Keratinocyte (primary cell): Measurements from ENCODE around the gene FCER1G. TPM values are rescaled to one million over a fixed set of nuclear protein-coding genes. Genes with fewer than 3 reads are reported as not detected.
A peak's percentile ranks its signal among the peaks of the same experiment; 100 is the strongest.

Experiments used
- DNase-seq: peaks from one replicate; pipeline ENCODE4 v3.0.0-alpha.2; 2011; ENCODE audit warnings: low read depth, missing footprints, low spot score
- FAIRE-seq: peaks from 2 replicates; lab custom pipeline; 2011; peaks lifted over from hg19 to GRCh38; lab: Jason Lieb, UNC
- H2AFZ ChIP-seq: 2 replicates; pipeline ENCODE4 v1.6.0; 2012; ENCODE audit warnings: low read length, control low read depth, inconsistent platforms; ENCODE audit not compliant: control insufficient read depth
- H3K27ac ChIP-seq: 2 replicates; pipeline ENCODE4 v1.5.1; 2011; ENCODE audit warnings: low read length; ENCODE audit not compliant: control insufficient read depth, insufficient read depth
- H3K27me3 ChIP-seq: 3 replicates; pipeline ENCODE4 v1.6.0; 2011; ENCODE audit warnings: low read length; ENCODE audit not compliant: control insufficient read depth, insufficient read depth; ENCODE audit errors: extremely low read depth
- H3K36me3 ChIP-seq, 2 experiments: 2 replicates in 1 of 2; 3 replicates in 1 of 2; pipeline ENCODE4 v1.5.1; 2011; ENCODE audit warnings: low read length in 2 of 2, mild to moderate bottlenecking in 1 of 2; ENCODE audit not compliant: control insufficient read depth in 2 of 2, insufficient read depth in 2 of 2; ENCODE audit errors: extremely low read depth in 1 of 2
- H3K4me1 ChIP-seq: 3 replicates; pipeline ENCODE4 v1.5.1; 2011; ENCODE audit warnings: low read length; ENCODE audit not compliant: control insufficient read depth, insufficient read depth; ENCODE audit errors: extremely low read depth
- H3K4me2 ChIP-seq: 3 replicates; pipeline ENCODE4 v1.6.0; 2011; ENCODE audit warnings: low read depth, low read length; ENCODE audit not compliant: control insufficient read depth, insufficient read depth; ENCODE audit errors: extremely low read depth
- H3K4me3 ChIP-seq, 3 experiments: fragments of 200-600 bp in 1 of 3; sonication (generic) in 1 of 3; 2 replicates in 2 of 3; 3 replicates in 1 of 3; pipeline ENCODE4 v1.5.1; 2011 to 2016; ENCODE audit warnings: low read length in 3 of 3, mild to moderate bottlenecking in 3 of 3, control low read depth in 2 of 3, inconsistent platforms in 1 of 3, low read depth in 1 of 3, mixed read lengths in 1 of 3, mixed run types in 1 of 3, moderate library complexity in 1 of 3; ENCODE audit not compliant: control insufficient read depth in 2 of 3, insufficient read depth in 2 of 3; ENCODE audit errors: extremely low read depth in 1 of 3
- H3K79me2 ChIP-seq: 2 replicates; pipeline ENCODE4 v1.6.0; 2012; ENCODE audit warnings: low read length; ENCODE audit not compliant: control insufficient read depth, insufficient read depth
- H3K9ac ChIP-seq: 3 replicates; pipeline ENCODE4 v1.6.0; 2011; ENCODE audit warnings: low read length; ENCODE audit not compliant: control insufficient read depth, insufficient read depth; ENCODE audit errors: extremely low read depth
- H3K9me1 ChIP-seq: 3 replicates; pipeline ENCODE4 v1.6.0; 2011; ENCODE audit warnings: low read length; ENCODE audit not compliant: control insufficient read depth, insufficient read depth; ENCODE audit errors: extremely low read depth
- H3K9me3 ChIP-seq: 2 replicates; pipeline ENCODE4 v1.5.1; 2012; ENCODE audit warnings: low read depth, low read length; ENCODE audit not compliant: control insufficient read depth
- H4K20me1 ChIP-seq: 3 replicates; pipeline ENCODE4 v1.6.0; 2011; ENCODE audit warnings: low read length; ENCODE audit not compliant: control insufficient read depth, insufficient read depth; ENCODE audit errors: extremely low read depth
- EZH2 ChIP-seq: IDR thresholded peaks from one replicate; pipeline ENCODE4 v1.6.1; 2012; ENCODE audit warnings: inconsistent platforms, mild to moderate bottlenecking, low read length, moderate library complexity
- dilution Hi-C: fragments of 300-500 bp; cut with MboI; formaldehyde crosslinking; loops from one replicate; pipeline ENCODE4 v1.7.0; 2020; ENCODE audit warnings: low sequenced_read_pairs; ENCODE audit not compliant: extremely low pct_ligation_motif_present
- polyA plus RNA-seq, 5 experiments: library from polyadenylated mRNA; depleted of rRNA in 3 of 5; stranded (reverse) in 3 of 5; stranded (forward) in 1 of 5; unstranded in 1 of 5; fragments of >200 nt; gene quantifications; 1 replicate in 1 of 5; 2 replicates in 3 of 5; 3 replicates in 1 of 5; pipeline versions ENCODE4 v1.2.1 to v1.2.3, GENCODE V29; 2011 to 2012; ENCODE audit warnings: missing spikeins in 2 of 5, low read depth in 1 of 5, low replicate concordance in 1 of 5
- TF ChIP-seq, protein P1 (sequence below), 3 experiments: IDR thresholded peaks in 1 of 3; conservative IDR thresholded peaks in 1 of 3; optimal IDR thresholded peaks in 1 of 3; 2 replicates in 2 of 3; 3 replicates in 1 of 3; pipeline versions ENCODE3 to v1.5.1; 2011; ENCODE audit warnings: low read length in 3 of 3, mild to moderate bottlenecking in 3 of 3, moderate library complexity in 2 of 3, control low read depth in 1 of 3, inconsistent platforms in 1 of 3; ENCODE audit not compliant: insufficient read depth in 2 of 3; ENCODE audit errors: extremely low read depth in 1 of 3

The FCER1G gene
- polyA plus RNA-seq, 1 donor (not counting 4 experiments of a cell fraction or from before 2014, with no cell fraction given) = 1.2 TPM

DNA sequence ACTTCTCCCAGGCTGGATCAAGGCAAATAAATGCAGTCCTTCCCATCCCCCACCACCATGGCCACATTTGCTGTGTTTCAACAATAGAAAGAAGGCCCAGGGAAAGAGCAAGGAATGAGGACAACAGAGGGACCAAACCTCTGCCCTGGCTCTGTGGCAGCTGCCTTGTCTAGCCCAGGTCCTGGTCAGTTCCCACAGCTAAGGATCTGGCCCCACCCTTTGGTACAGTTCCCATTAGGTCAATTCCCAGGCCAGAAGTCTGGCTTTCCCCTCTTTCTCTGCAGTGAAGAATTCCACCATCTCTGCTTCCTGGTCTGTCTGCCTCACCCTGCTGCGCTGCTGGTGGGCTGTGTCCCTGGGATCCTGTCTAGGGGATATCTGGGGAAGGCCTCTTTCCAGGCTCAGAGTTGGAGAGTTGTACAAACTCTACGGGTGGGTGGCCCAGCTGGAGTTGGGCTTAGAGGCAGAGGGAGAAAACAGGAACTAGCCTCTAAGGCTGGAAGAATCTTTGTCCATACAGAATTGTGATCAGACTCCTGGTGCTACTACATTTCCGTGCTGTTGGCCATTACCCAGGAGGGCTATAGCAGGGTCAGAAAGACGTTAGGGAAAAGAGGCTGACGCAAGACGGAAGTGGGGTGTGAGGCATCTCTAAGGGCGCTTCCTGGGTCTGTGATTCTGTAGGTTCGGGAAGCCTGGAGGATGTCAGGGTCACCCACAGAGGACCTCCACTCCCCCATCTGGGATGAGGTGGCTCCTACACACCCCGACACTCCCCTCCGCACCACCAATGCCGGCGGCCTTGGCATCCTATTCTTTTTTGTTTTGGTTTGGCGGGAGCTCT lies 13.9 kb upstream of the FCER1G start:
- H3K4me1 ChIP-seq = peaks cover 47% of the 10 kb centered on the region
- H3K27ac ChIP-seq = peak overlapping the region; percentile 92

DNA sequence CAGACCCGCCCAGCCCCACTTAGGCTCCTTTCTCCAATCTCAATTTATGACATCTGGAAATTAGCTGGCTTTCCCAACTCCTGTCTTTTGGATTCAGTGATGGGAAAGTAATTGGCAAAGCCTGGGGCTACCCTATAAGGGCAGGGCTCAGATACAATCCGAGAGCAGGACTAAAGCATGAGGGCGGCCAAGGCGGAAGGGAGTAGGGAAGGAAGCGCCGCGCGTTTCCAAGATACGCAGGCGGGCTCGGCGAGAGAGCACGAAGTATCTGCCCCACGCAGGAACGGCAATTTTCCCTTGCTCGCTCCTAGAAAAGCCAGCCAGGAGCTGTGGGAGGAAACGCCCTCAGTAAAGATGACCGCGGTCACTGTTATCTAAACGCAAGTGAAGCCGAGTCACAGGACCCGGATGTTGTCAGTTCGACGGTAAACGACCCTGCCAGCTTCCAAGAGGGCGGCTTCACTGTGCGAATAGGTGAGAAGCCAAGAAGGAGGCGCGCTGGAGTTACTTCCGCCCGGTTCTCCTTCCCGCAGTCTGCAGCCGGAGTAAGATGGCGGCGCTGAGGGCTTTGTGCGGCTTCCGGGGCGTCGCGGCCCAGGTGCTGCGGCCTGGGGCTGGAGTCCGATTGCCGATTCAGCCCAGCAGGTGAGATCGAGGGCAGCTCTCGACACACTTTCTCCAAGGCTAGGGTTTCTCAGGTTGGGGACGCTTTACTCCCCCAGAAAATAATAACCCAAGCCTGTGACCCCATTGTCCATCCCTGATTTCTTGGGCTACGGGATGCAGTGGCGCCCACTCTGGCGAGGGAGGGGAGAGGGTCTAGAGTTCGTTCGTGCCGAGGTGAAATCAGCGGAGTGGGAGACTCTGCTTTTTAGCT lies 13.0 kb upstream of the FCER1G start, which contains the start of gene NDUFS2:
NDUFS2 (plus strand) TSS at position 532 of the 877 bp plus-strand sequence; CDS start at position 551, 19 bp downstream.
- Histone ChIP-seq H3K27me3 (no peaks in the 10 kb centered on the region), H3K4me1 (peaks cover 47% of the 10 kb centered on the region), H3K9ac (peak within 1 kb of the TSS; percentile 94), H3K79me2 (peaks cover 21% of the 10 kb centered on the region), H3K4me3 (peak within 1 kb of the TSS; percentile 76 to 89 (median 78)), H4K20me1 (no peaks in the 10 kb centered on the region), H3K4me2 (peak within 1 kb of the TSS; percentile 85), H2AFZ (peak within 1 kb of the TSS; percentile 79), H3K9me3 (no peaks in the 10 kb centered on the region), H3K27ac (peak within 1 kb of the TSS; percentile 92), H3K9me1 (no peaks in the 10 kb centered on the region), H3K36me3 (peaks cover 9 to 16% of the 10 kb centered on the region in 2 experiments)
- FAIRE-seq (peak; percentile 74), DNase-seq (peak; percentile 81)
- dilution Hi-C loops = no loop called here
- TF ChIP-seq, protein P1, sequence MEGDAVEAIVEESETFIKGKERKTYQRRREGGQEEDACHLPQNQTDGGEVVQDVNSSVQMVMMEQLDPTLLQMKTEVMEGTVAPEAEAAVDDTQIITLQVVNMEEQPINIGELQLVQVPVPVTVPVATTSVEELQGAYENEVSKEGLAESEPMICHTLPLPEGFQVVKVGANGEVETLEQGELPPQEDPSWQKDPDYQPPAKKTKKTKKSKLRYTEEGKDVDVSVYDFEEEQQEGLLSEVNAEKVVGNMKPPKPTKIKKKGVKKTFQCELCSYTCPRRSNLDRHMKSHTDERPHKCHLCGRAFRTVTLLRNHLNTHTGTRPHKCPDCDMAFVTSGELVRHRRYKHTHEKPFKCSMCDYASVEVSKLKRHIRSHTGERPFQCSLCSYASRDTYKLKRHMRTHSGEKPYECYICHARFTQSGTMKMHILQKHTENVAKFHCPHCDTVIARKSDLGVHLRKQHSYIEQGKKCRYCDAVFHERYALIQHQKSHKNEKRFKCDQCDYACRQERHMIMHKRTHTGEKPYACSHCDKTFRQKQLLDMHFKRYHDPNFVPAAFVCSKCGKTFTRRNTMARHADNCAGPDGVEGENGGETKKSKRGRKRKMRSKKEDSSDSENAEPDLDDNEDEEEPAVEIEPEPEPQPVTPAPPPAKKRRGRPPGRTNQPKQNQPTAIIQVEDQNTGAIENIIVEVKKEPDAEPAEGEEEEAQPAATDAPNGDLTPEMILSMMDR (optimal IDR thresholded peaks at IDR 0.05 in 1 of 3, IDR thresholded peaks at IDR 0.05 in 1 of 3, conservative IDR thresholded peaks at IDR 0.05 in 1 of 3; ENCODE audit: extremely low read depth in 1 of 3, insufficient read depth in 2 of 3, low read length in 3 of 3) = peak in 2 of 3 experiments; percentile 29 to 32
- no peak for TF ChIP-seq EZH2

More for the DNA sequence above, 13.9 kb upstream of the FCER1G start:
- H3K36me3 ChIP-seq = peaks cover 5 to 12% of the 10 kb centered on the region in 2 experiments
- H2AFZ ChIP-seq = peak overlapping the region; percentile 79
- DNase-seq (no peak), FAIRE-seq (peak; percentile 48)
- no peaks in the 10 kb centered on the region for H3K9me1 ChIP-seq
- no peak for TF ChIP-seq EZH2
- TF ChIP-seq, protein P1 (optimal IDR thresholded peaks at IDR 0.05 in 1 of 3, IDR thresholded peaks at IDR 0.05 in 1 of 3, conservative IDR thresholded peaks at IDR 0.05 in 1 of 3; ENCODE audit: extremely low read depth in 1 of 3, insufficient read depth in 2 of 3, low read length in 3 of 3) = no peak
- H3K9ac ChIP-seq = peak overlapping the region; percentile 94
- dilution Hi-C loops = no loop called here
- H4K20me1 ChIP-seq = no peaks in the 10 kb centered on the region
- H3K4me3 ChIP-seq = peak overlapping the region in 2 of 3 experiments; percentile 68 to 89
- H3K4me2 ChIP-seq = peak overlapping the region; percentile 85
- H3K9me3 ChIP-seq = no peaks in the 10 kb centered on the region
- no peaks in the 10 kb centered on the region for H3K27me3 ChIP-seq
- peaks cover 21% of the 10 kb centered on the region for H3K79me2 ChIP-seq
